ENCODE results near the gene BSCL2.
"Not testable (repeated sequence)": the region's sequence is repeated elsewhere in the genome, so short reads cannot be mapped to it uniquely, and the experiment has no call there.

Gene BSCL2

GRCh38 chr11:62716816-62717215, 9.6 kb upstream of the BSCL2 start:
- DNase-seq, result no peak

GRCh38 chr11:62716206-62716605, 9.0 kb upstream of the BSCL2 start:
- DNase-seq, result no peak

GRCh38 chr11:62715150-62716130, 8.2 kb upstream of the BSCL2 start:
- DNase-seq, result no peak

GRCh38 chr11:62713343-62713742, 6.1 kb upstream of the BSCL2 start:
- DNase-seq, result no peak

- no peak for DNase-seq
These were observed 5.6 kb upstream of the BSCL2 start for GRCh38 chr11:62712861-62713260.

GRCh38 chr11:62712276-62712812, 5.1 kb upstream of the BSCL2 start:
- no peak for DNase-seq

GRCh38 chr11:62710001-62710345, 2.7 kb upstream of the BSCL2 start:
- DNase-seq, result peak in 1 of 4 experiments; percentile 37

- peak; percentile 81 to 93 (median 88) for DNase-seq
These were observed 2.2 kb upstream of the BSCL2 start for GRCh38 chr11:62709247-62710000.

GRCh38 chr11:62708793-62709192, 1.6 kb upstream of the BSCL2 start:
- peak in 1 of 4 experiments; percentile 48 for DNase-seq

GRCh38 chr11:62708392-62708791, 1.2 kb upstream of the BSCL2 start:
- DNase-seq, result no peak

- no peak for DNase-seq
These were observed 375 bp downstream of the BSCL2 start for GRCh38 chr11:62706850-62707247.

GRCh38 chr11:62705880-62706849, 1.1 kb downstream of the BSCL2 start:
- peak; percentile 83 to 95 (median 94) for DNase-seq

GRCh38 chr11:62705413-62705812, 1.8 kb downstream of the BSCL2 start:
- no peak for DNase-seq

- DNase-seq, result not testable (repeated sequence)
These were observed 3.3 kb downstream of the BSCL2 start for GRCh38 chr11:62703921-62704320.

GRCh38 chr11:62702246-62702645, 5.0 kb downstream of the BSCL2 start:
- DNase-seq, result no peak

- DNase-seq, result peak; percentile 15 to 65 (median 51)
These were observed 12.6 kb downstream of the BSCL2 start for GRCh38 chr11:62694455-62695167.

GRCh38 chr11:62693624-62694023, 13.6 kb downstream of the BSCL2 start:
- not testable (repeated sequence) for DNase-seq

- DNase-seq, result no peak
These were observed 17.6 kb downstream of the BSCL2 start, which contains the start of gene LRRN4CL for GRCh38 chr11:62689421-62690183. LRRN4CL (minus strand) TSS chr11:62689530; CDS start chr11:62688508, 1,022 bp downstream.

GRCh38 chr11:62688491-62688890, 18.7 kb downstream of the BSCL2 start:
- DNase-seq, result no peak

- no peak for DNase-seq
These were observed 19.5 kb downstream of the BSCL2 start for GRCh38 chr11:62687508-62688396.
